KOPT-K1 (cell line): ENCODE data around the gene SRRT.

Experiments used
- H3K27ac ChIP-seq: fragments of 200-600 bp; sonication (generic); 2 replicates; pipeline ENCODE4 v1.5.1; 2016; ENCODE audit warnings: antibody characterized with exemption, mild to moderate bottlenecking, low read depth, low read length; ENCODE audit not compliant: poor library complexity, severe bottlenecking
- H3K36me3 ChIP-seq: fragments of 200-600 bp; sonication (generic); 2 replicates; pipeline ENCODE4 v1.5.1; 2017; ENCODE audit warnings: antibody characterized with exemption, mild to moderate bottlenecking, low read length, moderate library complexity; ENCODE audit not compliant: insufficient read depth
- H3K9me3 ChIP-seq: fragments of 200-600 bp; sonication (generic); 2 replicates; pipeline ENCODE4 v1.5.1; 2017; ENCODE audit warnings: antibody characterized with exemption, low read length, mild to moderate bottlenecking; ENCODE audit not compliant: insufficient read depth, poor library complexity, severe bottlenecking

The SRRT gene

GRCh38 chr7:100882785-100883526 lies 8.1 kb downstream of the SRRT start:
- Histone ChIP-seq H3K36me3 (peaks cover 100% of the 10 kb centered on the region), H3K27ac (peak overlapping the region; percentile 22)

DNA sequence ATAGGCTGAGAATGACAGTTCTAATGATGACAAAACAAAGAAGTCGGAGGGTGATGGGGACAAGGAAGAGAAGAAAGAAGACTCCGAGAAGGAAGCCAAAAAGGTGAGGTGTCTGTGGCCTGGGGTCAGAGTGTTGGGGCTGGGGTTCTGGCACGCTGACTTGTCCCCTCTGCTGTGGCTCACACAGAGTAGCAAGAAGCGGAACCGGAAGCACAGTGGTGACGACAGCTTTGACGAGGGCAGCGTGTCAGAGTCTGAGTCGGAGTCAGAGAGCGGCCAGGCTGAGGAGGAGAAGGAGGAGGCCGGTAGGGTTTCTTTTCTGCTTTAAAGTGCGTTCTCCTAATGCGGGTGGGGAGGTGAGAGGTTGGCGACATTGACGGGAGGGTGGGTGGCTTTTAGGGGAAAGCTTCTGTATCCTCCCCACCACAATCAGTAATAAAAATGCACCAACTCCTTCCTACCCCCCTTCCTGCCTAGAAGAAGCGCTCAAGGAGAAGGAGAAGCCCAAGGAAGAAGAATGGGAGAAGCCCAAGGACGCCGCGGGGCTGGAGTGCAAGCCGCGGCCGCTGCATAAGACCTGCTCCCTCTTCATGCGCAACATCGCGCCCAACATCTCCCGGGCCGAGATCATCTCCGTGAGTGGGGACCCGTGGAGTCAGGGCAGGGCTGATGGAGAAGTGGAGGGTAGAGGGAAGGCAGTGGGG lies 10.0 kb downstream of the SRRT start:
- Histone ChIP-seq H3K36me3 (peaks cover 90% of the 10 kb centered on the region), H3K9me3 (no peaks in the 10 kb centered on the region), H3K27ac (no peak overlapping the region)

More at GRCh38 chr7:100882785-100883526, 8.1 kb downstream of the SRRT start:
- H3K9me3 ChIP-seq, result no peaks in the 10 kb centered on the region

GRCh38 chr7:100885440-100886141 lies 10.7 kb downstream of the SRRT start:
- Histone ChIP-seq H3K36me3 (peaks cover 83% of the 10 kb centered on the region), H3K9me3 (no peaks in the 10 kb centered on the region), H3K27ac (no peak overlapping the region)

- Histone ChIP-seq H3K27ac (no peak overlapping the region), H3K9me3 (no peaks in the 10 kb centered on the region), H3K36me3 (peaks cover 76% of the 10 kb centered on the region)
Measured at GRCh38 chr7:100886142-100886935, 11.4 kb downstream of the SRRT start.

- peak overlapping the region; percentile 33 for H3K27ac ChIP-seq
- H3K36me3 ChIP-seq, result peaks cover 69% of the 10 kb centered on the region
- H3K9me3 ChIP-seq, result no peaks in the 10 kb centered on the region
Measured at GRCh38 chr7:100886936-100887515, 12.1 kb downstream of the SRRT start.

GRCh38 chr7:100887516-100888290 lies 12.8 kb downstream of the SRRT start:
- peaks cover 62% of the 10 kb centered on the region for H3K36me3 ChIP-seq
- no peaks in the 10 kb centered on the region for H3K9me3 ChIP-seq
- peak overlapping the region; percentile 33 for H3K27ac ChIP-seq

- no peaks in the 10 kb centered on the region for H3K9me3 ChIP-seq
- H3K36me3 ChIP-seq, result peaks cover 55% of the 10 kb centered on the region
- H3K27ac ChIP-seq, result peak overlapping the region; percentile 66
Measured at GRCh38 chr7:100888291-100888987, 13.5 kb downstream of the SRRT start.

DNA sequence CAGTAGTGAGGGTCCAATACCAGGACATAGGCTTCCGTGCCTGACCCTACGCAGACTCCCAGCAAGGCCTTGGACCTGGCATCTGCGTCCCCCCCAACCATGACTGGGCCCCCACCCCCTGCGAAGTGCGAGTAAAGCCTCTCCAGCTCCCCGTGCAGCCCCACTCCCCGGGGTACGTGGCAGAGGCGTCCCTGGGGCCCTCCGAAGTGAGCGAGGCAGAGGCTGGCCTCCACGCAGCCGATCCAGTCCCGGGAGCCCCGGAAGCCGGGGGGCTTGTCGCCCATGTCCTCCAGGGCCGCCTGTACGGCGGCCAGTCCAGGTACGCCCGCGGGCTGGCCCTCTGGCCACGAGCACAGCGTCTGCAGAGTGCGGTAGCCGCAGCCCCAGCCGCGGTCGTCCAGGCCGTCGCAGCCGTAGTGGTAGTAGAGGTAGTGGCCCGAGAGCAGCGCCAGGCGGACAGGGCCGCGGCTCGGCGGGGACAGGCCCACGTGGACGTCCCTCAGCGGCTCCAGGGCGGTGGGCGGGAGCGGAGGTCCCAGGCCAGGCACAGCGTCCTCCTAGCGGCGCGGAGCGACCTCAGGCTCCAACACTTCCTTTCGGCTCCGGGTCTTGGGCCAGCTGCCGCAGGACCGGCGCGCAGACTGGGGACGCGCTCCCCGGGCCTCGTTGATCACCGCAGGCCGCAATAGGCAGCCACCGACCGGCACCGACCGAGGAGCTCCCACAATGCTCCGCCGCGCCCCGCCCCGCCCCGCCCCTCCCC lies 14.3 kb downstream of the SRRT start, which contains the start of gene UFSP1:
TSS of gene UFSP1 (minus strand) at position 728 of the 763 bp plus-strand sequence. CDS start at position 284, 444 bp downstream.
- Histone ChIP-seq H3K9me3 (no peaks in the 10 kb centered on the region), H3K36me3 (peaks cover 48% of the 10 kb centered on the region), H3K27ac (peak within 1 kb of the TSS; percentile 66)

GRCh38 chr7:100890653-100891567 lies 16.0 kb downstream of the SRRT start:
- H3K9me3 ChIP-seq, result no peaks in the 10 kb centered on the region
- H3K27ac ChIP-seq, result no peak overlapping the region
- peaks cover 30% of the 10 kb centered on the region for H3K36me3 ChIP-seq

DNA sequence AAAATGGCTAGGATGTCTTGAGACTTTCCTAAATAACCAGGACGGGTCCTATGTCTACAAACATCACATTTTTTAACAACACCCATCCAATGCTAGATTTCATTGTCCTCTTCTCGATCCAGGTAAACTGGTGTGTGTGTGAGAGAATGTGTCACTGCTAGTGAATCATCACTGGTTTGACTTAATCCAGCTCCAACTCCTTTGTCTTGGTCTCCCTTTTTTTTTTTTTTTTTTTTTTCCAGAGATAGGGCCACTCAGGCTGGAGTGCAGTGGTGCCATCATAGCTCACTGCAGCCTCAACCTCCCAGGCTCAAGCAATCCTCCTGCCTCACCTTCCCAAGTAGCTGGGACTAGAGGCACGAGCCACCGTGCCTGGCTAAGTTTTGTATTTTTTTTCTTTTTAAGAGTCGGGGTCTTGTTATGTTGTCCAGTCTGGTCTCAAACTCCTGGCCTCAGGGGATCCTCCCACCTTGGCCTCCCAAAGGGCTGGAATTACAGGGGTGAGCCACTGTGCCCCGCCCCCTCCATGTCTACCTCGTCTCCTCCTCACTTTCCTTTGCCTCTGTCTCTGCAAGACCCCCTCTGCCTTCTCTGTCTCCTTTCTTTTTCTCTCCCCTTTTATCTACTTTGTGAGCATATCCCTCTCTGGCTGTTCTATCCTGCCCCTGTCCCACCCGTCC lies 16.8 kb downstream of the SRRT start:
- H3K27ac ChIP-seq, result no peak overlapping the region
- peaks cover 22% of the 10 kb centered on the region for H3K36me3 ChIP-seq
- no peaks in the 10 kb centered on the region for H3K9me3 ChIP-seq

- Histone ChIP-seq H3K36me3 (peaks cover 13% of the 10 kb centered on the region), H3K27ac (no peak overlapping the region)
Measured at GRCh38 chr7:100892364-100893317, 17.7 kb downstream of the SRRT start.

More at GRCh38 chr7:100892364-100893317, 17.7 kb downstream of the SRRT start:
- no peaks in the 10 kb centered on the region for H3K9me3 ChIP-seq
